ENCODE data around the gene DELE1.

DELE1 gene

DNA sequence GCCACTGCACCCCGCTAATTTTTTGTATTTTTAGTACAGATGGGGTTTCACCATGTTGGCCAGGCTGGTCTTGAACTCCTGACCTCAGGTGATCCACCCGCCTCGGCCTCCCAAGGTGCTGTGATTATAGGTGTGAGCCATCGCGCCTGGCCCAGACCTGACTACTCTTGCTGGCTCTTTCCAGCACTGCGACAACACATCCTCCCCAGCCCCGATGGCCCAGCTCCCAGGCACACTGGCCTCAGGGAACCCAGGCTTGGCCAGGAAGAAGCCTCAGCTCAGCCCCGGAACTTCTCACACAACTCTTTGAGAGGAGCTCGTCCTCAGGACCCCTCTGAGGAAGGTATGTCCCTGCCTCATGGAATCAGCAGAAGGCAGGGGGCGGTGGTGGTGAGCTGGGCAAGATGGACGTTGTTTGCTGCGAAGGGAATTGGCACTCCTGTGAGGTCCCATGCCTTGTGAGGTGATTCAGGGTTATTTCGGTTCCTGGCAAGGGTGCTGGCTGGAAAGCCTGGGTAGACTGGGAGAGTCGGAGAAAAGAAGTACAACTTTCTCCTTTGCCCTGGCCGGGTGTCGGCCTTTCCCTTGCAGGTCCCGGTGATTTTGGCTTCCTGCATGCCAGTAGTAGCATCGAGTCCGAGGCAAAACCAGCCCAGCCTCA lies 5.9 kb downstream of the DELE1 start:
- no peak overlapping the region for H3K4me3 ChIP-seq (ENCODE audit: low read depth, low read length)
- no peak for DNase-seq (ENCODE audit: low read depth)
- TF ChIP-seq, protein P1, sequence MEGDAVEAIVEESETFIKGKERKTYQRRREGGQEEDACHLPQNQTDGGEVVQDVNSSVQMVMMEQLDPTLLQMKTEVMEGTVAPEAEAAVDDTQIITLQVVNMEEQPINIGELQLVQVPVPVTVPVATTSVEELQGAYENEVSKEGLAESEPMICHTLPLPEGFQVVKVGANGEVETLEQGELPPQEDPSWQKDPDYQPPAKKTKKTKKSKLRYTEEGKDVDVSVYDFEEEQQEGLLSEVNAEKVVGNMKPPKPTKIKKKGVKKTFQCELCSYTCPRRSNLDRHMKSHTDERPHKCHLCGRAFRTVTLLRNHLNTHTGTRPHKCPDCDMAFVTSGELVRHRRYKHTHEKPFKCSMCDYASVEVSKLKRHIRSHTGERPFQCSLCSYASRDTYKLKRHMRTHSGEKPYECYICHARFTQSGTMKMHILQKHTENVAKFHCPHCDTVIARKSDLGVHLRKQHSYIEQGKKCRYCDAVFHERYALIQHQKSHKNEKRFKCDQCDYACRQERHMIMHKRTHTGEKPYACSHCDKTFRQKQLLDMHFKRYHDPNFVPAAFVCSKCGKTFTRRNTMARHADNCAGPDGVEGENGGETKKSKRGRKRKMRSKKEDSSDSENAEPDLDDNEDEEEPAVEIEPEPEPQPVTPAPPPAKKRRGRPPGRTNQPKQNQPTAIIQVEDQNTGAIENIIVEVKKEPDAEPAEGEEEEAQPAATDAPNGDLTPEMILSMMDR (IDR thresholded peaks at IDR 0.05; ENCODE audit: low read depth, low read length, missing control alignments) = no peak

DNA sequence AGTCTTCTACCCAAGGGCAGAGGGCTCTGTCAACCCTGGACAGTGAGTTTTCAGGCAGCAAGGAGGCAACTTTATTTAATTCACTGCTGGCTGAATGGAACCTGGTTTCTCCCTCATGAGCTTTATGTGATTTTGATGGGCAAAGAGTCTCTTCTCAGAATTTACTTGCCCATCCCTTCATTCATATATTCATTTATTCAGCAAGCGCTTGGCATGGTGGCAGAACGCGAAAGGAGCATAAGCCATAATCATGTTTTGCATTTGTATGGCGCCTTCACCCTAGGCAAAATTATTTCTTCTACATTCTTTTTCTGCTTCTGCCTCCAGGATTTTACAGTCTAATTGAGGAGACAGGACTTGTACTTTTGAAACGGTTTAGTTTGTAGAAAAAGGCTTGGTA lies 8.0 kb downstream of the DELE1 start:
- TF ChIP-seq, protein P1 (IDR thresholded peaks at IDR 0.05; ENCODE audit: low read depth, low read length, missing control alignments) = no peak
- no peak overlapping the region for H3K4me3 ChIP-seq (ENCODE audit: low read depth, low read length)
- no peak for DNase-seq (ENCODE audit: low read depth)

DNA sequence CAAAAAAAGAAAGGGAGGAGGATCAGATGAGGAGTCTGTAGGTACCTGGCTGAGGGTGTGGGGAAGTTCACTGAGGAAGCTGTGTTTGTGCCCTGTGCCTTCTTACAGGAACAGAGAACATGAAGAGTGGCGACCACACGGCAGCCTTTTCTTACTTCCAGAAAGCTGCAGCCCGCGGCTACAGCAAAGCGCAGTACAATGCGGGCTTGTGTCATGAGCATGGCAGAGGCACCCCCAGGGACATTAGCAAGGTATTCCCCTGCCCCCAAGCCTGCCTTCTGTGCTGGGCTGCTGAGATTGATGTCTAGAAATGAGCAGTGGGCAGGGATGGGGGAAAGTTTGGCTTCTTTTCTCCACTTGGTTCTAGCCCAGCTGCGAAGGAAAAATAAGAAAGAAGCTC lies 9.5 kb downstream of the DELE1 start:
- DNase-seq (ENCODE audit: low read depth) = no peak
- H3K4me3 ChIP-seq (ENCODE audit: low read depth, low read length) = no peak overlapping the region
- TF ChIP-seq, protein P1 (IDR thresholded peaks at IDR 0.05; ENCODE audit: low read depth, low read length, missing control alignments) = no peak

DNA sequence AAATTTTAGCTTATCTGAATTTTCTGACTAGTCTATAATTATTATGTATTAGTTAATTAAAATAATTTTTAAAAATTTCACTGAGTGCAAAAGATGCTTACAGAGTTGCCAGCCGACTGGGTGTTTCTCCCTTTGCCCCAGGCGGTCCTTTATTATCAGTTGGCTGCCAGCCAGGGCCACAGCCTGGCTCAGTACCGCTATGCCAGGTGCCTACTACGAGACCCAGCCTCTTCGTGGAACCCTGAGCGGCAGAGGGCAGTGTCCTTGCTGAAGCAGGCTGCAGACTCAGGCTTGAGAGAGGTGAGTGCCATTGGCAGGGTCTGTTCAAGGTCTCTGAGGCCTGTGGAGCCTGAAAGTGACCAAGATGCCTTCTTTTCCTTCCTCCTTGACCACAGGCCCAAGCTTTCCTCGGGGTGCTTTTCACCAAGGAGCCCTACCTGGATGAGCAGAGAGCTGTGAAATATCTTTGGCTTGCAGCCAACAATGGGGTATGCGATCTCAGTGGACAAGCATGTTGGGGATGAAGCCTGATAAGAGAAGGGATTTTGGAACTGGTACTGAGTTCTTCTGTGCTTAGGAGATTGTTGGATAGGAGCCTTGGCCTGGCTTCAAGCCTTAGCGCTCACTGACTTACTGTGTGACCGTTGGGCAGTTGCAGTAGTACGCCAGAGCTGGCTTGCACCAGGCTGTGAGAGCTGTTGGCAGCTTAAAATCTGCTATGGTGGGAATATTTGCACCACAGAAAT lies 10.6 kb downstream of the DELE1 start:
- no peak overlapping the region for H3K4me3 ChIP-seq (ENCODE audit: low read depth, low read length)
- TF ChIP-seq, protein P1 (IDR thresholded peaks at IDR 0.05; ENCODE audit: low read depth, low read length, missing control alignments) = no peak
- DNase-seq (ENCODE audit: low read depth) = no peak

DNA sequence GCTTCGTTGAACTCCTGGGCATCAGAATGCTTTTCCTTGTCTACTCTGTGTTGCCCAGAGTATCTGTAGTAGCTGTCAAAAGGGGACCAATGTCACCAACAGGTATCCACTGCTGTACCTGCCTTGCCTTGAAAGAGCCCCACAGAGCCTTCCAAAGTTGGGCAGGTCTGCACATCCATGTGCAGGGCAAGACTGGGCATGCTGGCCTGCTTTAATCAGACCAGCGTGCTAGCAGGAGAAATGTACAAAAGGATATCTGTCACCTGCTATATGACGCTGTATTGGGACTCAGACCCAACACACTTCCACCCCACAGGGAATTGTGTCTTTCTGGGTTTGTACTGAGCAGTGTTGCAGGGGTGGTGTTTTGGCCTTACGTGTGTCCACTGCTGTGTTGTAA lies 11.9 kb downstream of the DELE1 start:
- TF ChIP-seq, protein P1 (IDR thresholded peaks at IDR 0.05; ENCODE audit: low read depth, low read length, missing control alignments) = no peak
- no peak for DNase-seq (ENCODE audit: low read depth)
- H3K4me3 ChIP-seq (ENCODE audit: low read depth, low read length) = no peak overlapping the region

DNA sequence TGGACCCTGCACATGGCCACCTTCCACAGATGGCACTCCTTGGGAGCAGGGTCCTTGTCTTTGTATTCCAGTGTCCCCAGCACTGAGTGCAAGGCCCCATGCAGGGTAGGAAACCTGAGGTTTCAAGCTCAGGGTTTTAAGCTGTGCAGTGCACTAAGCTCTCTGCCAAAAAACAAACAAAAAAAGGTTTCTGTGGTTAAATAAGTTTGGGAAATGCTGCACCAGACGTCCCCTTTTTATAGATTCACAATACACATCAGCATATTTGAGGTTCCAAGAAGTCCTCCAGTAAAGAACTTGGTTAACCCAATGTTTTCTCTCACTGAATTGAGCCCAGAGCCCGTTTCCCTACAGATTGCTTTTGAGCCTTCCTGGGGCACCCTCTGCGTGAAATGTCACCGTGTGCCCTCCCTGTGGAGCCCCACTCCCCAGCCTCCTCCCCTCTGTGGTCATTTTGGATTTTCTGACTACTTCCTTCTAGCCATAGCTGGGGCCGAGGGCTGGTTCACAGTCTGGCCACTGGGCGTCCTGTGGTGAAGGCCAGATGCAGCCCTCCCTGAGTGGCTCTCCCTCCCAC lies 17.1 kb downstream of the DELE1 start:
- TF ChIP-seq, protein P1 (IDR thresholded peaks at IDR 0.05; ENCODE audit: low read depth, low read length, missing control alignments) = no peak
- no peak for DNase-seq (ENCODE audit: low read depth)
- H3K4me3 ChIP-seq (ENCODE audit: low read depth, low read length) = no peak overlapping the region

All from GM12864 (cell line).